ENCODE data around the gene KIAA1671.

DNA sequence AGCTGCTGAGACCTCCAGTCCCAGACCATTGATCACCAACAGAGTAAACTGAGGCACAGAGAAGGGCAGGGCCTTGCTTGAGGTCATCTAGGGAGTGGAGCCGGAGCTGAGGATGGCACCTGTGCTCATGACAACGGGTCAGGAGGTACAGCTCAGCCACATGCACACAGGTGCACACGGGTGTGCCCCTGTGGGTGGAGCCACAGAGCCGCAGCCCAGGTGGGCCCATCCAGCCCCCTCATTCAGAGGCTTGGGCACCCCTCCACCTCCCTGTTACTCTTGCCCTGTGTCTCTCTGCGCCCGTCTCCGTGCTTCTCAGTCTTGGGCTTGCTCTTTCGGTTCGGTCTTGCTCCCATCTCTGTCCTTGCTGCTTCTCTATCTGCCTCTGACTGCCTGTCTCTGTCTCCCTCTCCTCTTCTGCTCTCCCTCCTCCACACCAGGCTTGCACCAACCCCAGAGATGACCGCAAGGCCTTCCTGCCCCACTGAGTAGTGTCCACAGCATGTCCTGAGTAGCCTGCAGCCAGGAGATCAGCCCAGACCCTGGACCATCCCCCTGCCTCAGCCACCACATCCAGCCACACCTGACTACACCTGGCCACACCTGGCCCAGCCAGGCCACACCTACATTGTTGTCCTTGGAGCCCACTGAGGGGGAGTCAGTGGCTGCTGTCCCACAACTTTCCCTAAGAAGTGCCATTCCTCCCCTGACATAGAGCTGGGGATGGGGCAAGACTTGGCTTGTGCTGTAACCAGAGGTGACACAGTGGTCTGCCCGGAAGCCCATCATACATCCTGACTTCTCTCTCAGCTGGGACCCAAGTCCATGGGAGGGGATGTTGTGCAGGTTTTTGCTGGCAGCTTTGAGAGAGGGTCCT lies 207.8 kb downstream of the KIAA1671 start:
- TF ChIP-seq, protein P1, sequence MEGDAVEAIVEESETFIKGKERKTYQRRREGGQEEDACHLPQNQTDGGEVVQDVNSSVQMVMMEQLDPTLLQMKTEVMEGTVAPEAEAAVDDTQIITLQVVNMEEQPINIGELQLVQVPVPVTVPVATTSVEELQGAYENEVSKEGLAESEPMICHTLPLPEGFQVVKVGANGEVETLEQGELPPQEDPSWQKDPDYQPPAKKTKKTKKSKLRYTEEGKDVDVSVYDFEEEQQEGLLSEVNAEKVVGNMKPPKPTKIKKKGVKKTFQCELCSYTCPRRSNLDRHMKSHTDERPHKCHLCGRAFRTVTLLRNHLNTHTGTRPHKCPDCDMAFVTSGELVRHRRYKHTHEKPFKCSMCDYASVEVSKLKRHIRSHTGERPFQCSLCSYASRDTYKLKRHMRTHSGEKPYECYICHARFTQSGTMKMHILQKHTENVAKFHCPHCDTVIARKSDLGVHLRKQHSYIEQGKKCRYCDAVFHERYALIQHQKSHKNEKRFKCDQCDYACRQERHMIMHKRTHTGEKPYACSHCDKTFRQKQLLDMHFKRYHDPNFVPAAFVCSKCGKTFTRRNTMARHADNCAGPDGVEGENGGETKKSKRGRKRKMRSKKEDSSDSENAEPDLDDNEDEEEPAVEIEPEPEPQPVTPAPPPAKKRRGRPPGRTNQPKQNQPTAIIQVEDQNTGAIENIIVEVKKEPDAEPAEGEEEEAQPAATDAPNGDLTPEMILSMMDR (conservative IDR thresholded peaks at IDR 0.05; ENCODE audit: low read depth, low read length): no peak
- TF ChIP-seq EZH2 (IDR thresholded peaks at IDR 0.05; ENCODE audit: low read length, unreplicated experiment): no peak
